Lower leg skin (tissue), 3 donors: ENCODE data around the gene FANCF.

ENCODE experiments used
- CTCF ChIP-seq, 3 donors: fragments of 450-650 bp; IDR thresholded peaks; one replicate each; pipeline ENCODE4 v1.5.1; 2016; ENCODE audit warnings: antibody characterized with exemption in 3 of 3, mild to moderate bottlenecking in 3 of 3, moderate library complexity in 2 of 3
- POLR2A ChIP-seq, 2 donors: fragments of 450-650 bp; IDR thresholded peaks; one replicate each; pipeline ENCODE4 v1.6.1; 2016 to 2017; ENCODE audit warnings: antibody characterized with exemption in 2 of 2, mild to moderate bottlenecking in 1 of 2, moderate library complexity in 1 of 2

GRCh38 chr11:22627421-22627820, 1.8 kb upstream of the FANCF start:
- no peak for TF ChIP-seq POLR2A (IDR thresholded peaks at IDR 0.05)
- no peak for TF ChIP-seq CTCF (IDR thresholded peaks at IDR 0.05)
